22Rv1 (cell line): Measurements from ENCODE around the gene PPP4R3B.
"Not testable (repeated sequence)": the region's sequence is repeated elsewhere in the genome, so short reads cannot be mapped to it uniquely, and the experiment has no call there.

Experiments
- H3K27ac ChIP-seq: fragments of 450-650 bp; 2 replicates; pipeline ENCODE4 v1.5.1; 2017
- CTCF ChIP-seq: fragments of 450-650 bp; IDR thresholded peaks from 2 replicates; pipeline ENCODE4 v1.5.1; 2017; ENCODE audit warnings: mild to moderate bottlenecking
- ZFX ChIP-seq: fragments of 450-650 bp; IDR thresholded peaks from 2 replicates; pipeline ENCODE4 v1.6.1; 2017; ENCODE audit warnings: antibody characterized with exemption, borderline replicate concordance

PPP4R3B gene

GRCh38 chr2:55609938-55610578 lies 7.4 kb downstream of the PPP4R3B start:
- H3K27ac ChIP-seq, result 0 out of 2 replicates have a peak overlapping the region, but pooled peaks have one; percentile 5
- no peak for TF ChIP-seq ZFX
- no peak for TF ChIP-seq CTCF

- H3K27ac ChIP-seq, result no peak overlapping the region
- TF ChIP-seq CTCF (no peak), ZFX (no peak)
Measured at GRCh38 chr2:55609193-55609794, 8.1 kb downstream of the PPP4R3B start.

DNA sequence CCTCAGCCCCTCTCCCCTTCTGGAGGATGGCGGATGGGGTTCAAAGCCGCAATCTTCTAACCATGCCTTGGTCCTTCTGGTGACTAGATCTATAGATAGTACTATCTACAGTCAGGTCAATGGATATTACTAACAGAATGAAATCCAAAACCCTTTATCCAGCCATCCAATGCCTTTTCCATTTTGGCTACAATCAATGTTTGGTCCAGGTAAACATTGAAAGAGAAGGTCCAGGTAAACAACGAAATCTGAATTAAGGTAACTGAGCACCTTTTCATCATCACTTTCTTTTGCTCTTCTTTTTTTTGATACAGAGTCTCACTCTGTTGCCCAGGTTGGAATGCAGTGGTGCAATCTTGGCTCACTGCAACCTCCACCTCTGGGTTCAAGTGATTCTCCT lies 9.7 kb downstream of the PPP4R3B start:
- no peak overlapping the region for H3K27ac ChIP-seq
- TF ChIP-seq CTCF, result no peak

GRCh38 chr2:55604027-55604565 lies 13.3 kb downstream of the PPP4R3B start:
- TF ChIP-seq CTCF (no peak), ZFX (no peak)
- no peak overlapping the region for H3K27ac ChIP-seq

DNA sequence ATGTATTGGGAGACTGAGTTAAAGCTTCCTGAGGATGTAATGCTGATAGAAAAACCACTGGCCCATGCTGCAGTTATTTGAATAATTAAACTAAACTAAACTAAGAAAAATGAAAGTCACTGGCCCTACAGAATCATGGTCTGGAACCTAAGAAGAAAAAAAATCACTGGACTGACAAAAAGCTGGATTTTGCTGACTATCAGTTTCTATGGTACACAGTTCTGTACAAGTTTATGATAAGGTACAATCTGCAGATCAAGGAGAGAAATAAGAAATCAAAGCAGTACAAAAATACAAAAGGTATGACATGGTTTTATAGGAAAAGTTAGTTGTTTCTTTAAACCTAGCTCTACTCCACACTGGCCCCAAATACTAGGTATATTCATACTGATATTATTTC lies 15.6 kb downstream of the PPP4R3B start:
- no peak overlapping the region for H3K27ac ChIP-seq
- TF ChIP-seq CTCF (no peak), ZFX (no peak)

GRCh38 chr2:55598056-55598795 lies 19.2 kb downstream of the PPP4R3B start:
- no peak for TF ChIP-seq ZFX
- no peak for TF ChIP-seq CTCF
- H3K27ac ChIP-seq, result no peak overlapping the region

- not testable (repeated sequence) for H3K27ac ChIP-seq
Measured at GRCh38 chr2:55596795-55597194, 20.6 kb downstream of the PPP4R3B start.
